ENCODE results near the gene ATOSA.

ATOSA gene

GRCh38 chr15:52663536-52664294, 15.5 kb downstream of the ATOSA start:
- Histone ChIP-seq H3K4me3 (ENCODE audit: low read depth, low read length) (no peak overlapping the region), H3K36me3 (peaks cover 8% of the 10 kb centered on the region), H3K4me1 (peaks cover 3% of the 10 kb centered on the region; the same call in 1 of the 2 replicates), H3K9me3 (no peaks in the 10 kb centered on the region), H3K27me3 (no peaks in the 10 kb centered on the region)
- DNase-seq, result no peak
- TF ChIP-seq CTCF (IDR thresholded peaks at IDR 0.05; ENCODE audit: low read depth, low read length), result no peak

DNA sequence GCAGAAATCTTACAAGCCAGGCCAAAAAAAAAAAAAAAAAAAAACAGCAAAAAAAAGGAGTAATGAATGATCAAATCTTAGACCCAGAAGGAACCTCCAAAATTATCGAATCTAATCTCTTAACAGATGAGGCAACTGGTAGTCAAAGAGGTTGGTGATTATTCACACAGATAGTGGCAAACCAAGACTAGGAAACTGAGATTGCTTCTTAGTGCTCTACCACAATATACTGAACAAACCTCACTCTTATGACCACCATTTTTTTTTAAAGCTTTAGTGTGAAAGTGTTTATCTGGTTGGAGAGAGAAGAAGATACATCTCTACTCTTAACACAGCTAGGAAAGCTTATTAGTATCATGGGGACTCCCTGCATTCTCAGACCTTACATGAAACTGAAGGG, 17.3 kb downstream of the ATOSA start:
- H3K36me3 ChIP-seq, result peaks cover 6% of the 10 kb centered on the region
- no peak for TF ChIP-seq CTCF (IDR thresholded peaks at IDR 0.05; ENCODE audit: low read depth, low read length)
- H3K9me3 ChIP-seq, result no peaks in the 10 kb centered on the region
- peaks cover 3% of the 10 kb centered on the region; the same call in 1 of the 2 replicates for H3K4me1 ChIP-seq
- no peak for DNase-seq
- no peak overlapping the region for H3K4me3 ChIP-seq (ENCODE audit: low read depth, low read length)
- H3K27me3 ChIP-seq, result no peaks in the 10 kb centered on the region

DNA sequence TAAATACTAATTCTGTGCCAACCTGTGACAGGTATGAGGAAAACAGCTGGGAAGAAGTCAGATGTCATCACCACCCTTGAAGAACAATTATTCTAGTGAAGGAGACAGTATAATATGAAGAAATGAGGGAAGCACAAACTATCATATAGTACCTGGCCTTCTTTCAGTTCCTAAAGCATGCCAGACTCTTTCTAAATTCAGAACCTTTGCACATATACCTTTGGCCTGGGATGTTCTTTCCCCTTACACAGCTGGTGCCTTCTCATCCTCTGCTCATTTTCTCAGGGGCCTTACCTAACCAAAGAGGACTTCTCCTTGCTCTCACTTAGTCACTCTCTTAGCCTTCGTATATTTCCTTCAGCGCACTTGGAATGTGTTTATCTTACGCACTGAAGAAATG, 19.0 kb downstream of the ATOSA start:
- no peak overlapping the region for H3K4me3 ChIP-seq (ENCODE audit: low read depth, low read length)
- H3K4me1 ChIP-seq, result peaks cover 3% of the 10 kb centered on the region; the same call in 1 of the 2 replicates
- no peaks in the 10 kb centered on the region for H3K27me3 ChIP-seq
- H3K9me3 ChIP-seq, result no peaks in the 10 kb centered on the region
- no peak for DNase-seq
- TF ChIP-seq CTCF (IDR thresholded peaks at IDR 0.05; ENCODE audit: low read depth, low read length), result no peak
- no peaks in the 10 kb centered on the region; the same call in 1 of the 2 replicates for H3K36me3 ChIP-seq

DNA sequence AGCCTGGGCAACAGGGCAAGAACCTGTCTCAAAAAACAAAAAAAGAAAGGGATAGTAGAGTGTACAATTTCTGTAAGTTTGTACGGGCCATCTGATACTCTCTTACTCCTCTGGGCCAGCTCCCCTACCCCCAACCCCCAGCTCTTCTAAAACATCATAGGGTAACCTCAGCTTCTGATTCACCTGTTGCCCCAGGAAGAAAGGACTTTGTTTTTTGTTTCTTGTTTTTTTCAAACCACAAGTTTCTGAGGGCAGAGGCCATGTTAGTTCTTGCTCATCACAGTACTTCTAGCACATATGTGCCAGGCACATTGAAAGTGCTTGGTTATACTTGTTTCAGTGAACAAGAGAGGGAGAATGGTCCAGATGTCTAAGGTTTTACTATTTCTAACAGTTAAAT, 20.2 kb downstream of the ATOSA start:
- no peak for TF ChIP-seq CTCF (IDR thresholded peaks at IDR 0.05; ENCODE audit: low read depth, low read length)

GRCh38 chr15:52657338-52657737, 21.9 kb downstream of the ATOSA start:
- no peaks in the 10 kb centered on the region for H3K9me3 ChIP-seq
- DNase-seq, result no peak
- no peaks in the 10 kb centered on the region; the same call in 1 of the 2 replicates for H3K36me3 ChIP-seq
- H3K4me3 ChIP-seq (ENCODE audit: low read depth, low read length), result no peak overlapping the region
- no peak for TF ChIP-seq CTCF (IDR thresholded peaks at IDR 0.05; ENCODE audit: low read depth, low read length)
- no peaks in the 10 kb centered on the region for H3K27me3 ChIP-seq
- peaks cover 7% of the 10 kb centered on the region for H3K4me1 ChIP-seq

More for the DNA sequence above, 20.2 kb downstream of the ATOSA start:
- DNase-seq, result no peak
- Histone ChIP-seq H3K4me3 (ENCODE audit: low read depth, low read length) (no peak overlapping the region), H3K9me3 (no peaks in the 10 kb centered on the region), H3K36me3 (no peaks in the 10 kb centered on the region; the same call in 1 of the 2 replicates), H3K4me1 (peaks cover 3% of the 10 kb centered on the region; the same call in 1 of the 2 replicates), H3K27me3 (no peaks in the 10 kb centered on the region)

DNA sequence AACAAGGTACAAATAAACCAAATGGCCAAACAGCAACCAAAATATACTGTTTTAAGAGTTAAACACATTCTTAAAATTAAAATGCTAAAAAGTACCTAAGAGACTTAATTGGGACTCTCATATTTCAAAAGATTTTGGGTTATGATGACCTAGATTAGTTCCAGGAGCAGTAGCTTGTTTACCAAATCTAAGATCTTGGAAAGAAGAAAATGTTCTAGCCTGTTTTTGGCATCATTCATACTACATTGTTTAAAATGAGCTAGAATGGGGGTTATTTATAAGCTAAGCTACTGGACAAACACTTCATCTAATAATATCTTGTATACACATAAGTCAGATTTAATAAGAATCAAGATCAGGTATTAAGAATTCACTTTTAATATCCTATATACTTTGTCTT, 22.8 kb downstream of the ATOSA start:
- TF ChIP-seq CTCF (IDR thresholded peaks at IDR 0.05; ENCODE audit: low read depth, low read length), result no peak

More for the DNA sequence above, 22.8 kb downstream of the ATOSA start:
- Histone ChIP-seq H3K27me3 (no peaks in the 10 kb centered on the region), H3K9me3 (no peaks in the 10 kb centered on the region), H3K4me1 (peaks cover 7% of the 10 kb centered on the region), H3K4me3 (ENCODE audit: low read depth, low read length) (no peak overlapping the region), H3K36me3 (no peaks in the 10 kb centered on the region; the same call in 1 of the 2 replicates)
- no peak for DNase-seq
